Subcutaneous adipose tissue (tissue), 4 donors: Measurements from ENCODE around the gene H2BK1. TPM values are rescaled to one million over a fixed set of nuclear protein-coding genes. Genes with fewer than 3 reads are reported as not detected.

ENCODE experiments used
- CTCF ChIP-seq: fragments of 450-650 bp; IDR thresholded peaks from one replicate; pipeline ENCODE4 v1.5.1; 2016; ENCODE audit warnings: low read depth, mild to moderate bottlenecking, control low read depth, antibody characterized with exemption, moderate library complexity
- total RNA-seq, 4 donors: library from RNA; depleted of rRNA; stranded (reverse); fragments of >200 nt; gene quantifications; one replicate each; pipeline ENCODE4 v1.1.0, GENCODE V29; 2016

The H2BK1 gene
- total RNA-seq, 4 donors from 2014 or later = not detected

DNA sequence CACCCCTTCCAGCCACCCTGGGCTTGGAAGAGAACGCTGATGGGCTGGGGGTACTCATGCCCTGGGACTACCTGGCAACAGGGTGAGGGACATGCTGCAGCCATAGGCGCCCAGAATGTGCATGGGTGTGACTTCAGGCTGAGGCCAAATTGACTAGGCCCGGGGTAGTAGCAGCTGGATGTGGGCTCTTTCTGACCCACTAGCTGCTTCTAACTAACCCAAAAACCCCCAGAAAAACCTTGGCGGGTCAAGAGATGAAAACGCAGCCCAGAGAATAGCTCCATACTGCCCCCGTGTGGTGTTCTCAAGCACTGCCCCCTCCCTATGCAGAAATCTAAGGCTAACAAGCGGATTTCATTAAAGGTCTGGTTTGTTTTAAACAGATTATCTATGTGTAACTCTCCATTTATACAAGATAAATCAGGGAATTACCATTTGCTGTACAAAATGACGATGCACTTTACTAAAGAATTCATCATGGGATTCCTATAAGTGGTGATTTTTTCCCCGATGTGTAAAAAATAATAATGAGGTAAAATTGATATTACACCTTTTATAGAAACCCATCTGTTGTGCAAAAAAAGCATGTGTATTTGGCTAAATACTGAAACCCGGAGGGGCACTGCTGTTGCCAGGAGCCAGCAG, 34.0 kb upstream of the H2BK1 start:
- no peak for TF ChIP-seq CTCF

- TF ChIP-seq CTCF = no peak
Measured at GRCh38 chr7:151243408-151244195, 33.3 kb upstream of the H2BK1 start.

DNA sequence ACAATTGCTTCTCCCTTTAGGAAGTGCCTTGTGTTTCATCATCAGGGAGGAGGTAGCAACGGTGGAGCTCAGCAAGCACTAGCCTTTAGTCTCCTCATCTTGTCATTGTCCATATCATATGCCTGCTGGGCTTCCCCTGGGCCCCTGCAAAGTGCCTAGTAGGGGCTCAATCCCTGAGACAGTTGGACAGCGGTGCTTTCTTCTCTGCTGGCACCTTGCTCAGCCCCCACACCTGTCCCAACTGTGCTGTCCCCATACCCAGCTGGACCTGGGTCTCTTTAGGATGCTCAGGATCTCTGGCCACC, 32.7 kb upstream of the H2BK1 start:
- no peak for TF ChIP-seq CTCF

GRCh38 chr7:151242159-151243044, 32.1 kb upstream of the H2BK1 start:
- no peak for TF ChIP-seq CTCF

DNA sequence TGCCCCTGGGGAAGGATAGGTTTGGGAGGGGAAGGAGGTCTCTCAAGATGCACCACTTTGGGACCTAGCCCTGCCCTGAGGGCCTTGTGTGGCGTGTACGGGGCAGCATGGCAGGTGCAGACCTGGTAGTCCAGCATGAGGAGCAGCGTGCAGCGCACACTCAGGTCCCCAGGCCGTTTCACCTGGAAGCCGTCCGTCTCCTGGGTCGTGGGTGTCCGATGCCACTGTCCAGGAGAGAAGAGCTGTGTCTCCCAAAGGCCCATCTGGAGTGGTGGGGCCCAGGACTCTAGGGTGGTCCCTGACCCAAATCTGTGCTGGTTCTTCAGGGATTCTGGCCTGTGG, 31.4 kb upstream of the H2BK1 start:
- no peak for TF ChIP-seq CTCF

DNA sequence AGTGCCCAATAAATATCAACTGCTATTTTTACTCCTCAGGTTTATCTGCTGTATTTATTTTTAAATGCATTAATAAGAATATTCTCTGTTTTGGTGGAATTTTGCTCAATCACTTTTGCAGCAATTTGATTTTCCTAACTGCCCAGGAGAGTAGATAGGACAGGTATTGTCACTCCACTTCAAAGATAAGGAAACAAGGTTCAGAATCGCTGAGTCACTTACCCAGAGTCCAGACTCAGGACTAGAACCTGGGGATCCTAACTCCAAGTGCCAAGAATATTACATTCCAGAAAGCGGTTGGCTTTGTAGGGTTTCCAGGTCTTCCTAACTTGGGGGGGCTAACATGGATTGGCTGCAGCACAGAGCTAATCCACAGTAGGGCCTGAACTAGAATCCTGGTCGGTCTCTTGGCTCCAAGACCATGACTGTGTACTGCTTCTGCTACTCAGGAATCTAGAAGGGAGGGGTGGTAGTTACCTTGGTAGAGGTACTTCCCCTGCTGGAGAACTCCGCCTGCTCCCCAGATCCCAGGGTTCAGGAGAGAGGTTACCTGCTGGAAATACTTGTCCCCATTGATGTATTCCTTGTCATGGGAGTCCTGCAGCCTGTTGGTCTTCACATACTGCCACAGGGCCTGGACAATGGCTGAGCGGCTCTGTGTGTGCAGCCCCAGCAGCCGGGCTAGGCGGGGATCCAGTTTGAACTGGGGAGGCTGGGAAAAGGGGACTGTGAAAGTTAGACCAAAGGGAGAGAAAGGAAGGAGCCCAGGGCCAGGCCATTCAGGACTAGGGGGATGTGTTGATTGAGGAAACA, 30.9 kb upstream of the H2BK1 start:
- TF ChIP-seq CTCF = no peak
